CD8-positive, alpha-beta memory T cell (primary cell): ENCODE results near the gene KLHL36. TPM values are rescaled to one million over a fixed set of nuclear protein-coding genes. Genes with fewer than 3 reads are reported as not detected.

Experiments used
- CTCF ChIA-PET: fragments of 350-600 bp; sonication (Branson Sonifier 250); formaldehyde crosslinking; loops from one replicate; lab custom pipeline; 2021; ENCODE audit warnings: antibody characterized with exemption; lab: Charles Lee
- POLR2A ChIA-PET: fragments of 350-600 bp; sonication (Branson Sonifier 250); formaldehyde crosslinking; loops from one replicate; lab custom pipeline; 2021; ENCODE audit warnings: antibody characterized with exemption; lab: Charles Lee
- DNase-seq, 5 donors: peaks; one replicate each; pipeline versions ENCODE4 v3.0.0 to v3.0.0-alpha.2; 2020 to 2022; ENCODE audit warnings: mixed read lengths in 1 of 5
- H3K27ac ChIP-seq: one replicate; pipeline ENCODE4 v1.7.0; 2013; ENCODE audit warnings: low read depth, mild to moderate bottlenecking, low read length, moderate library complexity
- H3K27me3 ChIP-seq: 2 replicates; pipeline ENCODE4 v1.7.0; 2013; ENCODE audit warnings: low read length, mild to moderate bottlenecking; ENCODE audit not compliant: insufficient read depth, poor library complexity, severe bottlenecking
- H3K36me3 ChIP-seq: 2 replicates; pipeline ENCODE4 v1.7.0; 2013; ENCODE audit warnings: mild to moderate bottlenecking, low read length, moderate library complexity; ENCODE audit not compliant: insufficient read depth
- H3K4me1 ChIP-seq: 2 replicates; pipeline ENCODE4 v1.7.0; 2013; ENCODE audit warnings: mild to moderate bottlenecking, low read length, moderate library complexity; ENCODE audit not compliant: insufficient read depth
- H3K4me3 ChIP-seq: 2 replicates; pipeline ENCODE4 v1.7.0; 2013; ENCODE audit warnings: mild to moderate bottlenecking, low read length
- H3K9me3 ChIP-seq: 2 replicates; pipeline ENCODE4 v1.7.0; 2013; ENCODE audit warnings: mild to moderate bottlenecking, low read length
- H3K27ac Mint-ChIP-seq, 8 donors: one replicate each; pipeline ENCODE4 v1.8.0; 2020 to 2021; ENCODE audit warnings: mixed read lengths in 8 of 8, mild to moderate bottlenecking in 6 of 8, inconsistent platforms in 3 of 8, moderate library complexity in 3 of 8
- H3K27me3 Mint-ChIP-seq, 2 donors: one replicate each; pipeline ENCODE4 v1.8.0; 2020 to 2021; ENCODE audit warnings: mixed read lengths in 2 of 2, mild to moderate bottlenecking in 1 of 2, moderate library complexity in 1 of 2
- H3K36me3 Mint-ChIP-seq, 3 donors: one replicate each; pipeline ENCODE4 v1.8.0; 2020 to 2021; ENCODE audit warnings: mixed read lengths in 3 of 3, inconsistent platforms in 1 of 3, mild to moderate bottlenecking in 1 of 3
- H3K4me1 Mint-ChIP-seq, 3 donors: one replicate each; pipeline ENCODE4 v1.8.0; 2020 to 2021; ENCODE audit warnings: mixed read lengths in 3 of 3, inconsistent platforms in 1 of 3, mild to moderate bottlenecking in 1 of 3
- H3K4me3 Mint-ChIP-seq, 7 donors: one replicate each; pipeline ENCODE4 v1.8.0; 2020 to 2021; ENCODE audit warnings: mixed read lengths in 7 of 7, mild to moderate bottlenecking in 6 of 7, moderate library complexity in 4 of 7, inconsistent platforms in 2 of 7
- H3K9me3 Mint-ChIP-seq, 5 donors: one replicate each; pipeline ENCODE4 v1.8.0; 2020 to 2022; ENCODE audit warnings: mixed read lengths in 5 of 5, mild to moderate bottlenecking in 3 of 5, moderate library complexity in 2 of 5, inconsistent platforms in 1 of 5
- polyA plus RNA-seq: library from polyadenylated mRNA; unstranded; fragments of 300-500 nt; fragmentation: Illumina TruSeq; gene quantifications from one replicate; pipeline ENCODE4 v1.2.3, GENCODE V29; 2021
- total RNA-seq, 2 experiments: library from RNA; stranded (reverse); gene quantifications; one replicate each; pipeline ENCODE4 v1.2.3, GENCODE V29; 2021

KLHL36 gene
- total and polyA plus RNA-seq, 3 experiments from 2014 or later, result 34.0 to 41.2 (median 39.7) TPM

GRCh38 chr16:84658690-84659089, 10.4 kb downstream of the KLHL36 start:
- H3K4me1 ChIP-seq, result peaks cover 27% of the 10 kb centered on the region
- no peak overlapping the region for H3K4me3 ChIP-seq
- Mint-ChIP-seq H3K36me3 (peaks cover 0 to 93% (median 17%) of the 10 kb centered on the region in 3 donors), H3K9me3 (no peaks in the 10 kb centered on the region), H3K27me3 (no peaks in the 10 kb centered on the region), H3K4me1 (peaks cover 15 to 50% (median 21%) of the 10 kb centered on the region in 3 donors), H3K4me3 (peak overlapping the region in 1 of 7 donors; percentile 2), H3K27ac (no peak overlapping the region)
- ChIA-PET POLR2A (interaction anchor here (0.6 to 0.7 kb wide), 2 partner anchors 36 to 108 kb away, joined by 3 read pairs; no protein-coding TSS in a partner anchor), CTCF (interaction anchor here (1.3 to 1.5 kb wide), 2 partner anchors 11 to 14 kb away, joined by 3 to 8 read pairs; no protein-coding TSS in a partner anchor)
- H3K27me3 ChIP-seq, result no peaks in the 10 kb centered on the region
- no peak for DNase-seq
- no peaks in the 10 kb centered on the region for H3K9me3 ChIP-seq
- peaks cover 63% of the 10 kb centered on the region for H3K36me3 ChIP-seq
- H3K27ac ChIP-seq, result no peak overlapping the region

- Mint-ChIP-seq H3K27ac (no peak overlapping the region), H3K27me3 (no peaks in the 10 kb centered on the region), H3K4me1 (peaks cover 18 to 50% (median 22%) of the 10 kb centered on the region in 3 donors), H3K36me3 (peaks cover 0 to 96% (median 21%) of the 10 kb centered on the region in 3 donors), H3K4me3 (no peak overlapping the region), H3K9me3 (no peaks in the 10 kb centered on the region)
- ChIA-PET CTCF (interaction anchor here (1.5 kb wide), 1 partner anchor 10 kb away, joined by 3 read pairs; no protein-coding TSS in a partner anchor), POLR2A (no interaction called here)
- Histone ChIP-seq H3K4me1 (peaks cover 21% of the 10 kb centered on the region), H3K27me3 (no peaks in the 10 kb centered on the region), H3K9me3 (no peaks in the 10 kb centered on the region), H3K4me3 (no peak overlapping the region), H3K36me3 (peaks cover 68% of the 10 kb centered on the region), H3K27ac (no peak overlapping the region)
- no peak for DNase-seq
These were observed 11.5 kb downstream of the KLHL36 start for GRCh38 chr16:84659656-84660300.

- Mint-ChIP-seq H3K9me3 (no peaks in the 10 kb centered on the region), H3K27ac (peak overlapping the region in 1 of 8 donors; percentile 66), H3K4me3 (no peak overlapping the region), H3K4me1 (peaks cover 11 to 40% (median 13%) of the 10 kb centered on the region in 3 donors), H3K36me3 (peaks cover 0 to 93% (median 18%) of the 10 kb centered on the region in 3 donors), H3K27me3 (no peaks in the 10 kb centered on the region)
- Histone ChIP-seq H3K4me1 (peaks cover 15% of the 10 kb centered on the region), H3K27ac (no peak overlapping the region), H3K9me3 (no peaks in the 10 kb centered on the region), H3K27me3 (no peaks in the 10 kb centered on the region), H3K4me3 (no peak overlapping the region), H3K36me3 (peaks cover 74% of the 10 kb centered on the region)
- no peak for DNase-seq
- POLR2A ChIA-PET, result no interaction called here
- CTCF ChIA-PET, result interaction anchor here (1.2 kb wide), 1 partner anchor 9 kb away, joined by 3 read pairs; no protein-coding TSS in a partner anchor
These were observed 12.7 kb downstream of the KLHL36 start for GRCh38 chr16:84660973-84661372.

GRCh38 chr16:84661418-84662060, 13.2 kb downstream of the KLHL36 start:
- H3K4me1 ChIP-seq, result peaks cover 11% of the 10 kb centered on the region
- H3K4me1 Mint-ChIP-seq, result peaks cover 11 to 34% (median 13%) of the 10 kb centered on the region in 3 donors
- H3K9me3 Mint-ChIP-seq, result no peaks in the 10 kb centered on the region
- no peaks in the 10 kb centered on the region for H3K27me3 ChIP-seq
- H3K4me3 Mint-ChIP-seq, result no peak overlapping the region
- H3K36me3 ChIP-seq, result peaks cover 79% of the 10 kb centered on the region
- H3K27ac ChIP-seq, result no peak overlapping the region
- H3K4me3 ChIP-seq, result no peak overlapping the region
- POLR2A ChIA-PET, result no interaction called here
- CTCF ChIA-PET, result interaction anchor here (1.2 to 1.3 kb wide), 2 partner anchors 8 to 18 kb away, joined by 3 to 4 read pairs; no protein-coding TSS in a partner anchor
- no peak for DNase-seq
- H3K27me3 Mint-ChIP-seq, result no peaks in the 10 kb centered on the region
- no peaks in the 10 kb centered on the region for H3K9me3 ChIP-seq
- peaks cover 0 to 94% (median 18%) of the 10 kb centered on the region in 3 donors for H3K36me3 Mint-ChIP-seq
- H3K27ac Mint-ChIP-seq, result peak overlapping the region in 1 of 8 donors; percentile 22

- Histone ChIP-seq H3K4me3 (no peak overlapping the region), H3K36me3 (peaks cover 70% of the 10 kb centered on the region), H3K9me3 (no peaks in the 10 kb centered on the region), H3K4me1 (peaks cover 4% of the 10 kb centered on the region), H3K27me3 (no peaks in the 10 kb centered on the region), H3K27ac (no peak overlapping the region)
- Mint-ChIP-seq H3K27ac (peak overlapping the region in 1 of 8 donors; percentile 29), H3K9me3 (no peaks in the 10 kb centered on the region), H3K27me3 (no peaks in the 10 kb centered on the region), H3K36me3 (peaks cover 0 to 92% (median 17%) of the 10 kb centered on the region in 3 donors), H3K4me1 (peaks cover 6 to 25% (median 10%) of the 10 kb centered on the region in 3 donors), H3K4me3 (no peak overlapping the region)
- POLR2A ChIA-PET, result no interaction called here
- CTCF ChIA-PET, result interaction anchor here (0.7 to 1.3 kb wide), 5 partner anchors 10 to 152 kb away, joined by 3 to 4 read pairs (median 3); no protein-coding TSS in a partner anchor
- DNase-seq, result no peak
These were observed 14.2 kb downstream of the KLHL36 start for GRCh38 chr16:84662471-84662870.

- Histone ChIP-seq H3K36me3 (peaks cover 59% of the 10 kb centered on the region), H3K27me3 (no peaks in the 10 kb centered on the region), H3K4me1 (no peaks in the 10 kb centered on the region), H3K9me3 (no peaks in the 10 kb centered on the region), H3K4me3 (no peak overlapping the region), H3K27ac (no peak overlapping the region)
- Mint-ChIP-seq H3K27ac (no peak overlapping the region), H3K4me1 (peaks cover 5 to 16% (median 6%) of the 10 kb centered on the region in 3 donors), H3K9me3 (no peaks in the 10 kb centered on the region), H3K27me3 (no peaks in the 10 kb centered on the region), H3K4me3 (no peak overlapping the region), H3K36me3 (peaks cover 0 to 91% (median 17%) of the 10 kb centered on the region in 3 donors)
- CTCF ChIA-PET, result interaction anchor here (0.6 to 1.7 kb wide), 3 partner anchors 9 to 153 kb away, joined by 3 to 8 read pairs (median 4); no protein-coding TSS in a partner anchor
- no peak for DNase-seq
- POLR2A ChIA-PET, result interaction anchor here (0.9 kb wide), 1 partner anchor 34 kb away, joined by 3 read pairs; no protein-coding TSS in a partner anchor
These were observed 15.3 kb downstream of the KLHL36 start for GRCh38 chr16:84663433-84664101.

- Mint-ChIP-seq H3K4me1 (peaks cover 2 to 8% (median 6%) of the 10 kb centered on the region in 3 donors), H3K36me3 (peaks cover 0 to 76% (median 13%) of the 10 kb centered on the region in 3 donors), H3K9me3 (no peaks in the 10 kb centered on the region), H3K4me3 (no peak overlapping the region), H3K27ac (no peak overlapping the region), H3K27me3 (no peaks in the 10 kb centered on the region)
- no peaks in the 10 kb centered on the region for H3K27me3 ChIP-seq
- H3K27ac ChIP-seq, result no peak overlapping the region
- no peaks in the 10 kb centered on the region for H3K9me3 ChIP-seq
- H3K4me3 ChIP-seq, result no peak overlapping the region
- ChIA-PET POLR2A (no interaction called here), CTCF (no interaction called here)
- no peaks in the 10 kb centered on the region for H3K4me1 ChIP-seq
- DNase-seq, result peak in 1 of 5 donors; percentile 1
- H3K36me3 ChIP-seq, result peaks cover 45% of the 10 kb centered on the region
These were observed 17.0 kb downstream of the KLHL36 start for GRCh38 chr16:84665359-84665758.
